AG04449 (cell line): ENCODE data around the gene ZBTB7C.

ENCODE experiments used
- CTCF ChIA-PET: fragments of 350-600 bp; formaldehyde crosslinking; extraction: SDS; loops from one replicate; lab custom pipeline; 2021; ENCODE audit warnings: antibody characterized with exemption; lab: Yijun Ruan, JAX
- POLR2A ChIA-PET: fragments of 400-600, 350-600 bp; formaldehyde crosslinking; extraction: SDS; loops from one replicate; lab custom pipeline; 2020; ENCODE audit warnings: antibody characterized with exemption, inconsistent platforms; lab: Yijun Ruan, JAX
- DNase-seq: peaks from one replicate; pipeline ENCODE4 v3.0.0-alpha.2; 2010; ENCODE audit warnings: low read depth, low spot score
- H3K4me3 ChIP-seq: 2 replicates; pipeline ENCODE4 v1.5.1; 2011; ENCODE audit warnings: low read depth, mild to moderate bottlenecking, control low read depth, low read length
- CTCF ChIP-seq: IDR thresholded peaks from one replicate; pipeline ENCODE4 v1.5.1; 2011; ENCODE audit warnings: mild to moderate bottlenecking, moderate library complexity, low read length, control low read depth, inconsistent platforms; ENCODE audit not compliant: insufficient read depth; ENCODE audit errors: missing control alignments

Gene ZBTB7C

DNA sequence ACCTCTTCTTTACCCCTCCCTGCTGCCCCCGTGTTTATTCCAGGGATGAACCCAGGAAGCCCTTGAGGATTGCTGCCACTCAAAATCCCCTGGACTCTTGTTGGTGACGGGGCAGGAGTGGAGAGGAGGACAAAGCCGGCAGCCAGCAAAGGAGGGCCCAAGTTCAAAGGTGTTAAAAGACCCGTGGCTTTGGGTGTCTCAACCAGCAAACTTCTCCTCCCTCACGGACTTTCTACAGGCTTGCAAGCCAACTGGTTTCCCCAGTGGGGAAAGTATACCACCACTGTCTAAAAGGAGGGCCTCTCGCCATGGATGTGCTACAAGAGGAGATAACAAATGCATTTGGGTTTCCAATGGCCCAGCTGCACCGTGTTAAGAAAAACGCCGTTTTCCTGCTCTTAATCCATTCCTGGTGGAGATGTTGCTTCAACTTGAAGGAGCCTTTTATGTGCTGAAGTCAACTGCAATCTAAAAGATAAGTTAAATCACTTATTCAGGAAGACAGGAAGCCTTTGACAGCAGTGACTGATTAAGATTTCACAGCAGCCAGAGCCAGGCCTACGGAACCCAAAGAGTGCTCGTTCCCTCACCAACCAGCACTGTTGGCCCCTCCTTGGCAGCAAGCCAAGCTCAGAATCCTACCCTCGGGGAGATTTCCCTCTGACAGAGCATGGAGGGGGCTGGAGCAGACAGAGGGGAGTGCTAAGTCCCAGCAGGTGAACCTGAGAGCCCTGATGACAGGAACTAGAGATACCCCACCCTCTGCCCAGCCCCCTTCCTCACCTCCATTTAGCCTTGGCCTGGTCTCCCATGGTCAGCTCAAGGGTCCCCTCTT is 57.8 kb downstream of the ZBTB7C start:
- ChIA-PET CTCF (no interaction called here), POLR2A (no interaction called here)
- DNase-seq: no peak
- no peak for TF ChIP-seq CTCF
- H3K4me3 ChIP-seq: no peak overlapping the region

- no peak overlapping the region for H3K4me3 ChIP-seq
- TF ChIP-seq CTCF: no peak
- POLR2A ChIA-PET: no interaction called here
- DNase-seq: no peak
- CTCF ChIA-PET: interaction anchor here (1.5 kb wide), 1 partner anchor 119 kb away, joined by 6 read pairs; no protein-coding TSS in a partner anchor
Measured at GRCh38 chr18:48348739-48349138, 60.4 kb downstream of the ZBTB7C start.

DNA sequence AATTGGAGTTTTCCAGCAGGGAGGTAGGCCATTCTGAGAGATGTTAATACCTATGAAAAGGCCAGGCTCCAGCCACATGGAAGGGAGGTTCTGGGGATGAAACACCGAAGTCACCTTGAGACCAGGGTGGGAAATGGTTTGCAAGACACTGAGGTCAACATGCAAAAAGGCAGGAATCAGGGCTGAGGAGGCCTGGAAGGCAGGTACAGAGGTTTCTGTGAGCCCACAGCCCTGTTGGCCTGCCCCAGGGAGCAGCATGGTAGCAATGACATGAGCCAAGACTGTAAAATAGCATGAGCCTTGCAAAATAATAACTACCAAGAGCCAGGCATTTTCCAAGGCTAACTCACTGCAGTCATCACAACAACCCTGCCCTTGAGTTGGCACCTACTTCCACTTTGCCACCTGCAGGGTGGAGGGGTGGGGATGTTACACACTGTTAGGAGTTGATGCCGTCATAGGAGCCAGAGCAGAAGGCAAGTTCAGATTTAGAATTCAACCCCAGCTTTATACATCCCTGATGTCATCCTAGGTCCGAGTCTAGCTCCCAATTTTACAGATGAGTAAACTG is 61.3 kb downstream of the ZBTB7C start:
- DNase-seq: no peak
- H3K4me3 ChIP-seq: no peak overlapping the region
- no peak for TF ChIP-seq CTCF
- ChIA-PET POLR2A (no interaction called here), CTCF (interaction anchor here (1.5 kb wide), 1 partner anchor 118 kb away, joined by 6 read pairs; no protein-coding TSS in a partner anchor)

DNA sequence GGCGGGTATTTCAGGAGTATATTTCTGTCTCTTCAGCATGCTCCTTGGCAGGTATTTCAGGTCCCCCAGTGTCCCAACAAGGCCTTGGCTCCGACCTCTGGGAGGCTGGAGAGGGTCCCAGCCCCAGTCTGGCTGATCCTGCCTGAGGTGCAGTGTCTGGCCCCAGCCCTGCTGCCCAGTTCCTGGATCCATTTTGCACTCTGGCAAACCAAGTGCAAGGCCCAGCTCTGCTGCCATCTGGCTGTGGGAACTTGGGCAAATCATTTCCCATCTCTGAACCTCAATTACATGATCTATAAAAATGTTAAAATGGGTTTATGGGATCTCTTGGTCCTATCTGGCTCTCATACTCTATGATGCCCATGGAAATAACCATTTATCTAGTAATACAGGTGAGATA is 63.6 kb downstream of the ZBTB7C start:
- DNase-seq: no peak
- no peak overlapping the region for H3K4me3 ChIP-seq
- ChIA-PET POLR2A (no interaction called here), CTCF (interaction anchor here (1.2 to 1.8 kb wide), 3 partner anchors 305 to 317 kb away, joined by 3 to 5 read pairs (median 4); no protein-coding TSS in a partner anchor)
- peak; percentile 33 for TF ChIP-seq CTCF

DNA sequence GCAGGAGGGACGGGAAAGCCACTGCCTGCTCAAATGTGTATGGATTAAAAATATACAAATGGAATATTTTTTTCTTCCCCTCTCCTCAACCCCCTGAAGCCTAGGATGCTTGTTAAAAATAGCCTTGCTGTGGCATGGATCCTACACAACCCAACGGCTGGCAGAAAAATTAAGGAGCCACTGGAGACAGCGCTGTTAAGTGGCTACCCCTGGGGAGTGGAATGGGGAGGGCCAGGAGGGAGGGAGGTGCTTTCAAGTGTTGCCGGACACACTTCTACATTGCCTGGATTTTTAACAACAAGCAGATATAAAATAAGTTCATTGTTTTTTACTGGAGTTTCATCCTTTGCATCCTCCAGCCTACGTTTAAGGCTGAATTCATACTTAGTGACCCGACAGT is 66.6 kb downstream of the ZBTB7C start:
- no peak for TF ChIP-seq CTCF
- ChIA-PET POLR2A (no interaction called here), CTCF (no interaction called here)
- H3K4me3 ChIP-seq: no peak overlapping the region
- DNase-seq: no peak

DNA sequence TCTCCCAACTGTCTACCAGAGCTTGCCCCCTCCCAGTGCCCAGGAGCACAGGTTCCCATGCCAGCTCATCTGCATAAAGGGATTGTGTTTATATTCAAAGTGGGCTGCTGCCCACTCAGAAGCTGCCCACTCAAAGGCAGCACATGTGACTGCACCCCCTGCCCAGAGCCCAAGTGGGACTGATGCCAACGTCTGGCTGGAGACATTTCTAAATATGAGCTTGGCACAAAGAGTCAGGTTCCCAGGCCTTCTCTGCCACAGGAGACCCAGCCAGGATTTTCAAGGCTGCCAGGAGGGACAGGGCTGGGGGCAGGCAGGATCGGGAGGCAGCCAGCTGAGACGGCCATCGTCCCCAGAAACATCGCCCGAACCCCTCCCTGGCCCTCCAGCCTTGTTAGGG is 67.1 kb downstream of the ZBTB7C start:
- DNase-seq: no peak
- POLR2A ChIA-PET: no interaction called here
- TF ChIP-seq CTCF: no peak
- CTCF ChIA-PET: interaction anchor here (1.7 kb wide), 1 partner anchor 313 kb away, joined by 3 read pairs; no protein-coding TSS in a partner anchor
- H3K4me3 ChIP-seq: no peak overlapping the region
